Iris pigment epithelial cell (primary cell): ENCODE data around the gene SKP1.
"Not testable (repeated sequence)": the region's sequence is repeated elsewhere in the genome, so short reads cannot be mapped to it uniquely, and the experiment has no call there.

ENCODE experiments used
- DNase-seq: peaks from one replicate; pipeline ENCODE4 v3.0.0-alpha.2; 2011; ENCODE audit warnings: low read depth

Gene SKP1

GRCh38 chr5:134176511-134177368 lies at the start of gene SKP1:
TSS of gene SKP1 (minus strand) at chr5:134176950. CDS start at chr5:134174022, 2,928 bp downstream.
- DNase-seq: peak; percentile 68

- peak; percentile 99 for DNase-seq
Measured at GRCh38 chr5:134225780-134226440, 49.2 kb upstream of the SKP1 start, which contains the start of gene PPP2CA. TSS of gene PPP2CA (minus strand) at chr5:134226073. CDS start at chr5:134225861, 212 bp downstream.

DNA sequence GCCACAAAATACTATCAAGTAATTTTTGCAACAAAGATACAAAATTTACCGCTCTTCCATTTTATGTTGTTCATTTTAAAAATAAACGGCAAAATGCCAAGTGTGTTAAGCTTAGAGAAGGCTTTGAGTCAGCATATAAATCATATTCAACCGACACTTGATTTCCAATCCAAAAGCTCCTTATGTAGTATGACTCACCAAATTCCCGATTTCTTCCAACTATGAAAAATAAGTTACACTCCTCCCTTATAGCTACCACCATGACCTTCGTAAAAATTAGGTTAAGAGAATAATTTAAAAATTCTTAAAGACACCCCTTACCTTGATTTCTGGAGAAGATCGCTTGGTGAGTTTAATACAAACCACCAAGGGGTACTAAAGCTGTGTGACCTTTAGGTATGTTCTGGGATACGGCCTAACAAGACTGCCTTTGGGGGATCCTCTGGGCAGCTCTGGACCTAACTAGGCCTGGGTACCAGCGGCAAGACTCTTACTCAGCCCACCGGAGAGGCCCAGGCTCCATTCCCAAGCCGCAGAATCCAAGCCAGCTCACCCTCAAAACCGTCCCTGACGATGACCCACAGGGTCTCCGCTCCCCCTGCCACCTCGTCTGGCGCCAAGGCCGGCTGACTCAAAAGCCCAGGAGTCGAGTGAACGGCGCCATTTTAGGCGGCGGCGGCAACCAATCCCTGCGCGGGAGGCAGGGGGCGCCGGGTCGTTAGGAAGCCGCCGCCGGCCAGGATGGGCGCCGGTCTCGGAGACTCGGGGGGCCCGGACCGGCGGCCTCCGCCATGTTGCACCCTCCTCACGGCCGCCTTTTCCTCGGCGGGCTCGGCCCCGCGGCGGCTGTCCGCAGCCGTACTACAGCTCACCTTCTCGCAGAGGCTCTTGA lies 48.4 kb upstream of the SKP1 start:
- peak; percentile 73 for DNase-seq

GRCh38 chr5:134223406-134224248 lies 46.9 kb upstream of the SKP1 start:
- DNase-seq: peak; percentile 44

DNA sequence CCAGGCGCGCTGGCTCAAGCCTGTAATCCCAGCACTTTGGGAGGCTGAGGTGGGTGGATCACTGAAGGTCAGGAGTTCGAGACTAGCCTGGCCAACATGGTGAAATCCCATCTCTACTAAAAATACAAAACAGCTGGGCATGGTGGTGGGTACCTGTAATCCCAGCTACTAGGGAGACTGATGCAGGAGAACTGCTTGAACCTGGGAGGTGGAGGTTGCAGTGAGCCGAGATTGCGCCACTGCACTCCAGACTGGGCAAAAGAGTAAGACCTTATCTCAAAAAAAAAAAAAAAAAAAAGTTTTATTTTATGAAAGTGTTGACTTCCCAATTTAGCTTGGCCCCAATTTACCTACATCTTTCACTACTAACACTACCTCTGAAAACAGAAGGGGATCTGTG lies 44.9 kb upstream of the SKP1 start:
- not testable (repeated sequence) for DNase-seq

- DNase-seq: no peak
Measured at GRCh38 chr5:134215757-134216156, 39.0 kb upstream of the SKP1 start.

DNA sequence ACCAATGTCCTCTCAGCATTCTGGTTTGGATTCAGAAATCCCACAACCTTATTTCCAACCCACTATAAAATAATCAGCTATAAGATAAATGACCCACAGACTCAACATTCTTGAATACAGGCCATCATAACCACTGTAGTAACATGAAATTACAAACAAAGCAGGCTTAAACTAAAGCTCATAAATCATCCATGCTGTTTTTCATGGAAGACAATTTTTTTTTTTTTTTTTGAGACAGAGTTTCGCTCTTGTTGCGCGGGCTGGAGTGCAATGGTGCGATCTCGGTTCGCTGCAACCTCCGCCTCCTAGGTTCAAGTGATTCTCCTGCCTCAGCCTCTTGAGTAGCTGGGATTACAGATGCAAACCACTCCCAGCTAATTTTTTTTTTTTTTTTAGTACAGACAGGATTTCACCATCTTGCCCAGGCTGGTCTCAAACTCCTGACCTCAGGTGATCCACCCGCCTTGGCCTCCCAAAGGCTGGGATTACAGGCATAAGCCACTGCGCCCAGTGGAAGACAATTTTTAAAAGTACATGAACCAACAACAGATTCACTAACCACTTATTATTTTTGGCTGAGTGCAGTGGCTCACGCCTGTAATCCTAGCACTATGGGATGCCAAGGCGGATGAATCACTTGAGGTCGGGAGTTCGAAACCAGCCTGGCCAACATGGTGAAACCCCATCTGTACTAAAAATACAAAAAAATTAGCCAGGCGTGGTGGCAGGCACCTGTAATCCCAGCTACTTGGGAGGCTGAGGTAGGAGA lies 34.7 kb upstream of the SKP1 start:
- DNase-seq: peak; percentile 75

DNA sequence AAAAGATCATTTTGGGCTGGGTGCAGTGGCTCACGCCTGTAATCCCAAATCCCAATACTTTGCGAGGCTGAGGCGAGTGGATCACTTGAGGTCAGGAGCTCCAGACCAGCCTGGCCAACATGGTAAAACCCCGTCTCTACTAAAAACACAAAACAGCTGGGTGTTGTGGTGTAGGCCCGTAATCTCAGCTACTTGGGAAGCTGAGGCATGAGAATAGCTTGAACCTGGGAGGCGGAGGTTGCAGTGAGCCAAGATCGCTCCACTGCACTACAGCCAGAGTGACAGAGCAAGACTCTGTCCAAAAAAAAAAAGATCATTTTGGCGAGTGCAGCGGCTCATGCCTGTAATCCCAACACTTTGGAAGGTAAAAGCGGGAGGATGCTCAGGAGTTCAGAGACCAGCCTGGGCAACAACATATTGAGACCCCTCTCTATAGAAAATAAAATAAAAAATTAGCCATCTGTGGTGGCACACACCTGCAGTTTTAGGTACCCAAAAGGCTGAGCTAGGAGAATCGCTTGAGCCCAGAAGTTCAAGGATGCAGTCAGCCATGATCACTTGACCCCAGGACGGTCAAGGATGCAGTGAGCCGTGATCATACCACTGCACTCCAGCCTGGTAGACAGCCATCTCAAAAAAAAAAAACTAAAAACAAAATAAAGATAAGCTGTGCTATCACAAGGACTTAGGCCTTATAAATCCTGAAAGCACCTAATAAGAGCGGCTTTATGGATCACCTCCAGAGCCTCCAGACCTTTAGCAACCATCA lies 32.9 kb upstream of the SKP1 start:
- no peak for DNase-seq

GRCh38 chr5:134207696-134208095 lies 30.9 kb upstream of the SKP1 start:
- DNase-seq: no peak

- DNase-seq: no peak
Measured at GRCh38 chr5:134206627-134207160, 29.9 kb upstream of the SKP1 start.

- DNase-seq: no peak
Measured at GRCh38 chr5:134204575-134204974, 27.8 kb upstream of the SKP1 start.

DNA sequence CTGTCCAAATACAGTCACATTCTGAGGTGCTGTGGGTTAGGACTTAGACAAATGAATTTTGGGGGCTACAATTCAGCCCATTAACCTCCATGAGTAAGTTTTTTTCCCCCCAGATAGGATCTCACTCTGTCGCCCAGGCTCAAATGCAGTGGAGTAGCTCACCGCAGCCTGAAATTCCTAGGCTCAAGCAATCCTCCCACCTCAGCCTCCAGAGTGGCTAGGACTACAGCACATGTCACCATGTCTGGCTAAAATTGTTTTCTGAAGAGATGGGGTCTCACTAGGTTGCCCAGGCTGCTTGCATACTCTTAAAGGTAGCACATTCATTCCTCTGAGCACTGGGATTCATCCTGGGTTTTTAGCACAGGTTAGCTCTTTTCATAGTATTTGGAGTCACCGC lies 26.9 kb upstream of the SKP1 start:
- no peak for DNase-seq

DNA sequence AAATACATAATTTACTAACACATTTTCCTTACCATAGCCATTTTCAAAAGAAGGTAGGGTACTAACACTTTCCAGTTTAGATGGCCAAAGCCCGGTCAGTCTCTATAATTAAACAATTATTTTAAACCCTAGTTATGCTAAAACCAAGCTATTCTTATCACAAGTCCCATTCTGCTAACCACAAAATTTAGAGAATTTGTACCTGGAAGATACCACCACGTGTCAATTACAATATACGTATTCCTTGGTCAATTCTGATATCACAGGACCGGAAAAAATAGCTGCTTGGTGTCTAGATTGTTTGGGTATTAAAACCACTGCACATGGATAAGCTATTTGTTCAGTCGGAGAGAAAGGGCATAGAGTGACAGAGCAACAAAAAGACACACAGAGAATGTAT lies 18.9 kb upstream of the SKP1 start:
- DNase-seq: no peak

DNA sequence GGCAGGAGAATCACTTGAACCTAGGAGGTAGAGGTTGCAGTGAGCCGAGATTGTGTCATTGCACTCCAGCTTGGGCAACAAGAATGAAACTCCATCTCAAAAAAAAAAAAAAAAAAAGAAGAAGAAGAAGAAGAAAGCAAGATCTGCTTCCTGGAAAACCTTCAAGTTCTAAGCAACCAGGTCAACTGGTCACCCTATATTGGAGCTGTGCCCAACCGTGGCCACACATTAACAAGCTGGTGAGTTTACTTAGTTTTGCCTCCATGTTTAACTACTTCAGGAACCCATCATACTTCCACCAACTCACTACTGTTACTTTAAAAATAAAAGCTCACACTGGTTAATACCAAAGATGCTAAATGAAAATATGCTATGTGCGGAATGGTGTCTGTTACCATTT lies 12.3 kb upstream of the SKP1 start:
- no peak for DNase-seq

- DNase-seq: no peak
Measured at GRCh38 chr5:134188092-134188491, 11.3 kb upstream of the SKP1 start.

DNA sequence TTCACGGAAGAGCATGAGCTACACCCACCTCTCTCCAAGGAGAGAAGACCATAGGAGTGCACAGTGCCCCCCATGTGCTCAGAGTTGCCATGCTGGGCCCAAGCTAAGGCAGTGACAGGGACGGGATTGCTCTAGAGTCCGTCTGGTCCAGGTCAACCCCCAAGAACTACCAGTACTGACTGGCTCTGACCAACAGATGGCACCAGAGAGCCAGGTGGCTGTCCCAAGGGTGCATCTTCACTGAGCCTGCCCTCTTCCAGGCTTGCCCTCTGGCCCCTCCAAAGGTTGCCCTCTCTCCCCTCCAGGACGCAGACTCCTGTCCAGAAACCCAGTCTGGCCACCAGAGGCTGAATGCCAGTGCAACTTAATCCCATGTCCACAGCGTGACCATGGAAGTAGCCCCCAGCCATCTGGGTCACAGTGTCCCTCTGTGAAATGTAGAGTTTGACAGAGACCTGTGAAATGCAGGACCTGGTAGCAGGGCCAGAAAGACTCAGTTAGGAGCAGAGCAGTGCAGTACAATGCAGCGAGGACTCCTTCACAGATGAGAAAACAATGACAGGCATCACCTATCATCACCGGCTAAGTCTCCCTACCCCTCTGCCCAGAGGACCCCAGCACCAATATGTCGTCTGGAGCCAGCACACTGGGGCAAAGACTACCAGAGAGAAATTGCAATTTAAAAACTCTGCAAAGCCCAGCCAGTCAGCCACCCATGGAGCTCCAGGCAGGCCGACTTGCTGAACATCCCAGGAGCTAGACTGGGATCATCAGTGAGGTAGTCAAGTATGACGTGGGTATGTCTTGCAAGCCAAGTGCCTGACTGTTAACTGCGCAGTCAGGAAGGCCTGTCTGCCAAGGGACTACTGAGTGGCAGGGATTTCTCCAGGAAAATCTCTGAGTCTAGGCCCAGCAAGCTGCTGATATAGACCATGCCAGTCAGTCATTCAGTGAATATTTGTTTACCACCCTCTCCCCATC lies 7.7 kb upstream of the SKP1 start:
- peak; percentile 40 for DNase-seq

- no peak for DNase-seq
Measured at GRCh38 chr5:134183481-134183880, 6.7 kb upstream of the SKP1 start.

- no peak for DNase-seq
Measured at GRCh38 chr5:134178096-134178419, 1.3 kb upstream of the SKP1 start.
